Activated naive CD4-positive, alpha-beta T cell treated with anti-CD3 and anti-CD28 coated beads for 36 hours (primary cell): Measurements from ENCODE around the gene FASTKD2. TPM values are rescaled to one million over a fixed set of nuclear protein-coding genes. Genes with fewer than 3 reads are reported as not detected.
A peak's percentile ranks its signal among the peaks of the same experiment; 100 is the strongest.

Source experiments
- CTCF ChIA-PET: fragments of 350-600 bp; sonication (Branson Sonifier 250); formaldehyde crosslinking; loops from one replicate; lab custom pipeline; 2021; ENCODE audit warnings: antibody characterized with exemption; lab: Charles Lee
- DNase-seq: peaks from one replicate; pipeline ENCODE4 v3.0.0-alpha.2; 2020
- H3K27ac Mint-ChIP-seq: one replicate; pipeline ENCODE4 v1.8.0; 2021; ENCODE audit warnings: mild to moderate bottlenecking, mixed read lengths
- H3K27me3 Mint-ChIP-seq: one replicate; pipeline ENCODE4 v1.8.0; 2021; ENCODE audit warnings: low read depth, mixed read lengths
- H3K36me3 Mint-ChIP-seq: one replicate; pipeline ENCODE4 v1.8.0; 2021; ENCODE audit warnings: low read depth, mixed read lengths
- H3K4me1 Mint-ChIP-seq: one replicate; pipeline ENCODE4 v1.8.0; 2021; ENCODE audit warnings: low read depth, mixed read lengths
- H3K4me3 Mint-ChIP-seq: one replicate; pipeline ENCODE4 v1.8.0; 2021; ENCODE audit warnings: mild to moderate bottlenecking, moderate library complexity, mixed read lengths
- H3K9me3 Mint-ChIP-seq: one replicate; pipeline ENCODE4 v1.8.0; 2021; ENCODE audit warnings: mixed read lengths
- intact Hi-C: fragments of 100-400 bp; cut with micrococcal nuclease; formaldehyde crosslinking; loops from one replicate; pipeline ENCODE4 v1.15.1; 2023
- total RNA-seq, 2 experiments: library from RNA; stranded (reverse); gene quantifications; one replicate each; pipeline ENCODE4 v1.2.3, GENCODE V29; 2021

FASTKD2 gene
- total RNA-seq, result 10 to 100 TPM; 21.4 to 22.8 TPM

DNA sequence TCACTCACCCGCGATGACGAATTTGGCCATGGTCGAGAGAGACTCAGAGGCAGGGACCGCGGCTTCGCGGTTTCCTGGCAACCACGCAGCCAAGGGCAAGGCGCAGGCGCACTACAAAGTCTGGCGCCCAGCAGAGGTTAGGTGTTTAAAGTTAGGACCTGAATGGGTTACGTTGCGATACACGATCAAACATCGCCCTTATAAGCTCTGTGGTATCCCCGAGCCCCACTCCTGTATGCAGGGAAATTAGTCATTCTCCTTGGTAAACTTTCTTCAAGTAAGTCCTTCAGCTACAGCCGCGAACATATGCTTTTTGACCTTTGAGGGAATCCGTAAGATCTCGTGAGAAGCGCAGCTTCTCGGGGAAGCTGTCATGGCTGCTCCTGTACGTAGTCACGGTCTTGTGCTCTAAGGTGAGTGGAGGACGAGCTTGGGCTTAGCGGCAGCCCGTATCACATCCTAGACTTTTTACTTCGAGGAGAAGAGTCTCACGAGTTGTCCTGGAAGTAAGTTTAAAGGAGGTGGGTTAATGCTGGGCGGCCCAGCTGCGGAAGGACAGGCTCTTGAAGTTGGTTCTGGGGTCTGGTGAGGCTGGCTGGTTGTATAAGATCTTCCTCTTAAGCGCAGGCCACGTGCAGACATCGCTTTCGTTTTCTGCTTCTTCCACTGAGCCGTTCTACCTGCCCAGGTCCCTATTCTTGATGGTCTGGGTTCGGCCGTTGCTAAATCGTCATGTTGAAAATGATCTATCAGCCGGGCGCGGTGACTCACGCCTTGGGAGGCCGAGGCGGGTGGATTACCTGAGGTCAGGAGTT is at the start of gene FASTKD2, which contains the start of gene MDH1B:
TSS of gene FASTKD2 (plus strand) at position 365 of the 815 bp plus-strand sequence. CDS start 1,088 bp downstream, outside the sequence.
TSS of gene MDH1B (minus strand) at position 87 of the 815 bp plus-strand sequence. CDS start at position 30, 57 bp downstream.
- Mint-ChIP-seq H3K27me3 (no peaks in the 10 kb centered on the region), H3K4me3 (peak within 1 kb of the TSS; percentile 89), H3K4me1 (peaks cover 35% of the 10 kb centered on the region), H3K9me3 (no peaks in the 10 kb centered on the region), H3K36me3 (peaks cover 18% of the 10 kb centered on the region), H3K27ac (peak within 1 kb of the TSS; percentile 95)
- DNase-seq, result peak; percentile 91
- intact Hi-C loops, result loop anchor here (1.0 to 10.0 kb wide), 14 partner anchors 16 to 1499 kb away; partner anchors contain the start of genes CCNYL1, CREB1, EEF1B2 and INO80D
- CTCF ChIA-PET, result interaction anchor here (0.7 to 1.4 kb wide), 2 partner anchors 12 to 17 kb away, joined by 3 to 9 read pairs; no protein-coding TSS in a partner anchor

DNA sequence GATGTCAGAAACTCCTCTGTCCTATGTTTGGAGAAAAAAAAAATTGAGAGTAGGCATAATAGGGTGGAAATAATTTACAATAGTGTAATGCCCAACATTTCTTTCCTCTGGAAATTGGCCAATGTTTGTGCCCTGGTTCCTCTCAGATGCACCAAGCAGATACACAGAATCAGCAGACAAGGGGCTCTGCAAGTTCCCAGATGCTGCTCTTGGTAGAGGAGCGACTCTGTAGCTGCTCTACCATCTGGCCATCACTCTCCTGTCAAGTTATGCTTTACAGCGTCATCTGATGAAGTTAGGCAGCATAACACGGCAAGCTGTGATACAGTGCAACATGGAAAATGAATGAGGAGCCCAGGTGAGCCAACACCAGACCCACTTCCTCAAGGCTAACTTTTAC is 48.8 kb upstream of the FASTKD2 start:
- intact Hi-C loops, result no loop called here
- no peak overlapping the region for H3K4me3 Mint-ChIP-seq
- H3K4me1 Mint-ChIP-seq, result peaks cover 3% of the 10 kb centered on the region
- DNase-seq, result no peak
- H3K27me3 Mint-ChIP-seq, result peaks cover 8% of the 10 kb centered on the region
- no peak overlapping the region for H3K27ac Mint-ChIP-seq
- CTCF ChIA-PET, result interaction anchor here (0.6 kb wide), 1 partner anchor 183 kb away, joined by 3 read pairs; no protein-coding TSS in a partner anchor
- no peaks in the 10 kb centered on the region for H3K9me3 Mint-ChIP-seq
- no peaks in the 10 kb centered on the region for H3K36me3 Mint-ChIP-seq

DNA sequence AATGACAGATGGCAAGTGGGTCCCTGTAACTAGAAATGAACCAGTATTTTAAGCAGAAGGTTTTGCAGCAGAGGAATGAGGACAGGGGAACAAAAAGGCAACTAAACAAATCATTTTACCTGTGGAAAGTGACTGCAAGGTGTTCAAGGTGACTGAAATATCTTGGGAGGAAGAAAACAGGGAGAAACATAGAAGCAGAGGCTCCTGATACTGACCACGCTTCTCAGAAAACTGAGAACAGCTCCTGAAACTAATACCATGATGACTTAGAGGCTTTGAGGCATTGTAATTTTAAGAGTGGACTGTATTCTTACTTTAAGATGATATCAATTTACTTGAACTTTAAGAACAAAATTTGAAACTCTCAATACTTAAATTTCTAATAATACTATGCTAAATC is 47.1 kb upstream of the FASTKD2 start, which contains the start of gene DYTN:
TSS of gene DYTN (minus strand) at position 101 of the 400 bp plus-strand sequence. CDS start 117 bp downstream, outside the sequence.
- H3K4me1 Mint-ChIP-seq, result peaks cover 3% of the 10 kb centered on the region
- no peak for DNase-seq
- CTCF ChIA-PET, result no interaction called here
- peaks cover 13% of the 10 kb centered on the region for H3K27me3 Mint-ChIP-seq
- intact Hi-C loops, result no loop called here
- H3K9me3 Mint-ChIP-seq, result peaks cover 3% of the 10 kb centered on the region
- H3K36me3 Mint-ChIP-seq, result no peaks in the 10 kb centered on the region
- no peak within 1 kb of the TSS for H3K4me3 Mint-ChIP-seq
- H3K27ac Mint-ChIP-seq, result no peak within 1 kb of the TSS

DNA sequence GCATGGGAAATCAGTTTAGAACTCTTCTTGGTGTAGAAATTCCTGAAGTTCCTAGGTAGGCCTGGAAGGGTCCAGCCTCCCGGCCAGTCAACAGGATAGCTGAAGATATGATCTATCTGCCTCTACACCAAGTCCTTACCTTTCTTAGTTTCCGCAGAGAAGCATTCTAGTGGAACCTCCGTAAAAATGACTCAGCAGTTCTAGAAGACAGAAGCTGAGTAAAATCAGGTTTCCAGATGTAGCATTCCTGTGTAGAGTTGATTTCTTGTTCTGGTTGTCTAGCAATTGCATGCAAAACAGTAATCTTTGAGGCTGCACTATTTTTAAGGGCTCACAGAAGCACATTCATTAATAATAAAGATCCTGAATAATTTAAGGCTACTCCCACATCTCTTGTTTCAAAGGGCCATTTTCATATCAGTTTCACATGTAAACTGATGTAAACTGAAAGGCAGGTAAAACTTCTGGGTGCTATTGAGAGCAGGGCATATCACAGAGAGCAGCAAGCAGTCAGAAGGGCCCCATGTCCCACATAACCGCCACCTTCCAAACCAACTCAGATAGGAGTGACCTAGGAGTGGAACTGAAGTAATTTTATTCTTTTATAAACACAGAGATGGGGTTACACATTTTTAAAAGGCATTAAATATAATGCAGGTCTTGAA is 44.0 kb upstream of the FASTKD2 start:
- Mint-ChIP-seq H3K4me3 (no peak overlapping the region), H3K27me3 (peaks cover 20% of the 10 kb centered on the region), H3K27ac (no peak overlapping the region), H3K4me1 (no peaks in the 10 kb centered on the region), H3K9me3 (peaks cover 3% of the 10 kb centered on the region), H3K36me3 (no peaks in the 10 kb centered on the region)
- CTCF ChIA-PET, result no interaction called here
- no peak for DNase-seq
- intact Hi-C loops, result no loop called here

DNA sequence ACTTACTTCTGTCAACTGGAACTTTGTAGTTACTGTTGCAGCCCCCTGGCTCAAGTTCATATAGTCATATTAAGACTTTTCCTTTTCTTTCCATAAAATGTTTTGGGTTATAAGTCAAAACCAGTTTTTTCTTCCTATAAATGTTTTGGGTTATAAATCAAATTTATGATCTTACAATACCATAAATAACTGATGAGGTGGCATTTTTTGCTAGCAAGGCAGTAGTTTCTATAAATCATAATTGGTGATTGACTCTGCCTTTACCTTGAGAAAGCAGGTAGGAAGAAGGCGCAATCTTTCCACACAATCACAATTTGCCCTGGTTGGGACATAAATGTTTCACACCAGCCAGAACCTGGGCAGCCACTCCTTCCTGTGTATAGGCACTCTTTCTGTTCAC is 42.1 kb upstream of the FASTKD2 start:
- Mint-ChIP-seq H3K27ac (no peak overlapping the region), H3K4me1 (no peaks in the 10 kb centered on the region), H3K36me3 (no peaks in the 10 kb centered on the region), H3K4me3 (no peak overlapping the region), H3K27me3 (peaks cover 30% of the 10 kb centered on the region), H3K9me3 (peaks cover 3% of the 10 kb centered on the region)
- DNase-seq, result no peak
- intact Hi-C loops, result no loop called here
- CTCF ChIA-PET, result interaction anchor here (0.6 kb wide), 1 partner anchor 521 kb away, joined by 3 read pairs; no protein-coding TSS in a partner anchor

DNA sequence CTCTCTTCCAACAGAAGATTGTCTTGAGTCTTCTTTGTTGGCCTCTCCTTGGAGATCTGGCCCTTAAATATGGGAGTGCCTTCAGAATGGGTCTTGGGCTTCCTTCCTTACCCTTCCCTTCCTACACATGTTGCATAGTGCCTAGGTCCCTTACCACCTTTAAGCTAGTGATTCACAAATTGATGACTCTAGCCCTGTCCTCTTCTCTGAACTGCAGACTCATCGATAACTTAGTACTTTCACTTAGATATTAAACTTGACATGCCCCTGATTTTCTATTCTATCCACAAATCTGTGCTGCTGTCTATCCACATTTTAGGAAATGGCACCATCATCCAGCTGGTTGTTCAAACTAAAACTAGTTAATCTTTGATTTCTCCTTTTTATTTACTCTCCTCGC is 38.1 kb upstream of the FASTKD2 start:
- CTCF ChIA-PET, result no interaction called here
- intact Hi-C loops, result no loop called here
- H3K27me3 Mint-ChIP-seq, result peaks cover 39% of the 10 kb centered on the region
- H3K4me3 Mint-ChIP-seq, result no peak overlapping the region
- H3K9me3 Mint-ChIP-seq, result no peaks in the 10 kb centered on the region
- H3K27ac Mint-ChIP-seq, result no peak overlapping the region
- H3K36me3 Mint-ChIP-seq, result no peaks in the 10 kb centered on the region
- no peaks in the 10 kb centered on the region for H3K4me1 Mint-ChIP-seq
- DNase-seq, result no peak

DNA sequence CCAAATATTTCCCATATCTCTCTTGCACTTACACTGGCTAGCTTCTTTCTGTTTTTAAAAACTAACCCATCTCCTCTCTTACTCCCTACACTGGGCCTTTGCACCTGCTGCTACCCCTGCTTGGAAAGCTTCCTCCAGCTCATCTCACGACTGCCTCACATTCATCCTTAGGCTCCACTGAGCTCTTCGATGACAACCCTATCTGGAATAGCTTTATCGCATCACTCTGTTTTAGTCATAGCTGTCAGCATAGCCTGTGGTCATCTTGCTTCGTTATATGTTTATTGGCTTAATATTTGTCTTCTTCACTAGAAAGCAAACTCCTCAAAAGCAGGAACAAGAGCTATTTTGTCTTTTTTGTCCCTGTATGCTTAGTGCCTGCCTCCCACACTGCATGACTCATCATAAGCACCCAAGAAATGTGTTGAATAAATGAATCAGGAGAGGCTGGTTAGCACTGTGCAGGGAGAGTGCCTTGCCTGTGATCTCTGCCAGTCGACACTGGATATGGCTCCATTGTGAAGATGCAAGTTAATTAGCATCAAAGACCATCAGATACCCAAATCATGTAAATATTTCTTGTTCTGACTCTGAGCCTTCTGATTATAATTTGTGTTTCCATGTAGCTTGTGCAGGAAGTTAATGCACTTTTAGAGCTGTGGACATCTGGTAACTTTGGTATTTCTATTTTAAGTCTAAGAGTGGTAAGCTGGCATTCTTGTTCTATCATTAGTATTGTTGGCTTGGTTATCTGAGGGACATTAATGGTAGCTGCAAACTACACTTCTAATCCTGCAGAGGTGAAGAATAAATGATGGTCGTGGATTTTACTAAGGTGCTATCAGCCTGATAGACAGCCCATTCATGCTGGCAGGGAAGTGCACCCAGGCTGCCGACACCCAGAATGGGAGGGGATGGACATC is 36.9 kb upstream of the FASTKD2 start:
- Mint-ChIP-seq H3K36me3 (no peaks in the 10 kb centered on the region), H3K27ac (no peak overlapping the region), H3K9me3 (no peaks in the 10 kb centered on the region), H3K4me1 (no peaks in the 10 kb centered on the region), H3K4me3 (no peak overlapping the region), H3K27me3 (peaks cover 38% of the 10 kb centered on the region)
- intact Hi-C loops, result no loop called here
- CTCF ChIA-PET, result no interaction called here
- peak; percentile 8 for DNase-seq

DNA sequence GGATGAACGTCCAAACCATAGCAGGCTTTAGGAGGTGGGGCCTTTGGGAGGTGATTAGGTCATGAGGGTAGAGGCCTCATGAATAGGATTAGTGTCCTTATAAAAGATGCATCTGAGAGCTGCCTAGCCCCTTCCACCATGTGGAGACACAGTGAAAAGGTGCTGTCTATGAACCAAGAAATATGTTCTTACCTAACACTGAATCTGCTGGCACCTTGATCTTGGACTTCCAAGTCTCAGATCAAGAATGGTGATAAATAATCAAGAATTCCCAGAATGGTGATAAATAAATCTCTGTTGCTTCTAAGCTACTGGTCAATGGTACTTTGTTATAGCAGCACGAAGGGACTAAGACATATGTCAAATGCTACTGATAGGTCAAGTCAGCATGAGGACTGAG is 32.1 kb upstream of the FASTKD2 start:
- peaks cover 5% of the 10 kb centered on the region for H3K4me1 Mint-ChIP-seq
- CTCF ChIA-PET, result interaction anchor here (0.6 to 0.7 kb wide), 2 partner anchors 84 to 446 kb away, joined by 3 to 6 read pairs; no protein-coding TSS in a partner anchor
- no peak overlapping the region for H3K4me3 Mint-ChIP-seq
- no peak for DNase-seq
- no peaks in the 10 kb centered on the region for H3K36me3 Mint-ChIP-seq
- no peaks in the 10 kb centered on the region for H3K9me3 Mint-ChIP-seq
- intact Hi-C loops, result no loop called here
- H3K27ac Mint-ChIP-seq, result no peak overlapping the region
- H3K27me3 Mint-ChIP-seq, result peaks cover 17% of the 10 kb centered on the region

DNA sequence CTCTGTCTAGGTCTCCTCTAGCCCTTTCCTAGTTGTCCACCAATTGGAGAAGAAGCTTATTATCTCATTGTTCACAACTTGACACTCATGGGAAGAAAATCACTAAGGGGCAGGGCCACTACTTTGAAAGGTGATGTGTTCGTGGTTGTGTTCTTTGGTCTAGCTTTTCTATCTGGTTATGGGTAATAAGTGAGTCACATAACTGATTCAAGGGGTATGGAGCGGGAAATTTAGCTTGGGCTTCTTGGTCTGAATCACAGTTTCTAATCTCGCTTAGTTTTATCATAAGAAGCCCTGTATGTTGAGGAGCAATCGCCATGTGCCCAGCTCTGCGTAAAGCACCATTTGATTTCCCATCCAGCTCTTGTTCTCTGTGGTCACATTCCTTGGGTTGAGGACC is 28.5 kb upstream of the FASTKD2 start:
- DNase-seq, result peak; percentile 11
- H3K9me3 Mint-ChIP-seq, result no peaks in the 10 kb centered on the region
- no peak overlapping the region for H3K27ac Mint-ChIP-seq
- no peak overlapping the region for H3K4me3 Mint-ChIP-seq
- no peaks in the 10 kb centered on the region for H3K36me3 Mint-ChIP-seq
- CTCF ChIA-PET, result interaction anchor here (1.0 to 1.3 kb wide), 2 partner anchors 46 to 251 kb away, joined by 3 read pairs; no protein-coding TSS in a partner anchor
- peaks cover 5% of the 10 kb centered on the region for H3K4me1 Mint-ChIP-seq
- intact Hi-C loops, result loop anchor here (1.0 kb wide), 1 partner anchor 386 kb away; no protein-coding TSS in a partner anchor
- H3K27me3 Mint-ChIP-seq, result no peaks in the 10 kb centered on the region

DNA sequence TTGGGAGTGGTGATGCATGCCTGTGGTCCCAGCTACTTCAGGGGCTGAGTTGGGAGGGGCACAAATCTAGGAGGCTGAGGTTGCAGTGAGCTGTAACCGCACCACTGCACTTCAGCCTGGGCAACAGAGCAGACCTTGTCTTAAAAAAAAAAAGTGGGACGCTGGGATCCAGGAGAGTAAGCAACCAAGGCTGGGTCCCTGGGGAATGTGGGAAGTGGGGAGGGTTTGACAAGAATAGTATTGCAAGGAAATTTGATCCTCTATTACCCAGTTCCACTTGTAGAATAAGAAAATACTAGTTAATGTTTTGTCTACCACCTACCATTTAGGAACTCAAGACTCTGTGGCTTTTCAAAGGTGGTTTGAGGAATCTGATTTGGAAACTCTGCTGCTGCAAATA is 26.1 kb upstream of the FASTKD2 start:
- no peak for DNase-seq
- H3K36me3 Mint-ChIP-seq, result no peaks in the 10 kb centered on the region
- H3K4me3 Mint-ChIP-seq, result no peak overlapping the region
- CTCF ChIA-PET, result no interaction called here
- H3K27me3 Mint-ChIP-seq, result no peaks in the 10 kb centered on the region
- intact Hi-C loops, result no loop called here
- H3K27ac Mint-ChIP-seq, result no peak overlapping the region
- peaks cover 5% of the 10 kb centered on the region for H3K4me1 Mint-ChIP-seq
- H3K9me3 Mint-ChIP-seq, result no peaks in the 10 kb centered on the region

DNA sequence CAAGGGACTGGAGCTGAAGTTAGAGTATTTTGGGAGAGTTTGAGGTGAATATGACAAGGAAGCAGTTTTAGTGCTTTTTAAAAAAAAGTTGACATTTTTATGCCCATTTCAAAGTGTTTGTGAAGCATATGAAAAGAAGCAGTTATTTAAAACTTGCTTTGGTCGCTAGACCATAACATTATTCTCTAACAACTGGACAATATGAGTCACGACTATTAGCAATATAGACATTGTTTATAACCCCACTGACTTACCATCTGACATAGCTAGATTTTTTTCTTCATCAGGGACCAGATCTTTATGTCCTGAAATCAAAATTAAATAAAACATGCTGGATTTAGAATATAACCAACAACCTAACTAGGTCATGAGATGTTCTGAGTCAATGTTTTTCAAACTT is 24.6 kb upstream of the FASTKD2 start:
- DNase-seq, result no peak
- Mint-ChIP-seq H3K27ac (no peak overlapping the region), H3K36me3 (no peaks in the 10 kb centered on the region), H3K9me3 (no peaks in the 10 kb centered on the region), H3K4me1 (peaks cover 5% of the 10 kb centered on the region), H3K27me3 (no peaks in the 10 kb centered on the region), H3K4me3 (no peak overlapping the region)
- CTCF ChIA-PET, result no interaction called here
- intact Hi-C loops, result no loop called here
